GM12892 (cell line): ENCODE results near the gene ARG2.

Experiments
- POLR2A ChIP-seq: IDR thresholded peaks from 2 replicates; pipeline ENCODE4 v1.6.1; 2011; ENCODE audit warnings: low read depth, low read length, control low read depth
- POLR2AphosphoS5 ChIP-seq: IDR thresholded peaks from 2 replicates; pipeline ENCODE4 v1.6.1; 2011; ENCODE audit warnings: low read depth, low read length, control low read depth

GRCh38 chr14:67620217-67620785, 581 bp downstream of the ARG2 start:
- TF ChIP-seq POLR2A (no peak), POLR2AphosphoS5 (no peak)
